ENCODE data around the gene GPR35. TPM values are rescaled to one million over a fixed set of nuclear protein-coding genes. Genes with fewer than 3 reads are reported as not detected.
A peak's percentile ranks its signal among the peaks of the same experiment; 100 is the strongest.
"Not testable (repeated sequence)": the region's sequence is repeated elsewhere in the genome, so short reads cannot be mapped to it uniquely, and the experiment has no call there.

Gene GPR35
- polyA plus RNA-seq, 2 donors: 2.1 to 3.1 TPM

GRCh38 chr2:240670950-240671349, 45.7 kb downstream of the GPR35 start:
- peaks cover 0 to 7% of the 10 kb centered on the region in 2 donors for H3K4me1 ChIP-seq (ENCODE audit: control insufficient read depth in 2 of 2, insufficient read depth in 2 of 2, low read length in 1 of 2)
- WGBS, 2 donors: 73 to 82% methylated on average over 4 of the region's 4 CpGs
- no peaks in the 10 kb centered on the region for H3K36me3 ChIP-seq (ENCODE audit: control insufficient read depth in 2 of 2, insufficient read depth in 2 of 2, low read length in 1 of 2)
- no peak overlapping the region for H3K4me3 ChIP-seq (ENCODE audit: low read depth in 1 of 2, low read length in 2 of 2)
- peaks cover 8 to 9% of the 10 kb centered on the region in 2 donors for H3K27me3 ChIP-seq (ENCODE audit: control insufficient read depth in 1 of 2, insufficient read depth in 2 of 2, low read length in 2 of 2)
- peaks cover 0 to 3% of the 10 kb centered on the region in 2 donors for H3K9me3 ChIP-seq (ENCODE audit: control insufficient read depth in 2 of 2, insufficient read depth in 1 of 2, low read depth in 1 of 2, low read length in 1 of 2)
- no peak overlapping the region for H3K27ac ChIP-seq (ENCODE audit: low read depth in 2 of 2, low read length in 1 of 2)

GRCh38 chr2:240672076-240672700, 46.9 kb downstream of the GPR35 start:
- Histone ChIP-seq H3K4me1 (ENCODE audit: control insufficient read depth in 2 of 2, insufficient read depth in 2 of 2, low read length in 1 of 2) (peaks cover 0 to 7% of the 10 kb centered on the region in 2 donors), H3K27me3 (ENCODE audit: control insufficient read depth in 1 of 2, insufficient read depth in 2 of 2, low read length in 2 of 2) (peaks cover 7 to 8% of the 10 kb centered on the region in 2 donors)

DNA sequence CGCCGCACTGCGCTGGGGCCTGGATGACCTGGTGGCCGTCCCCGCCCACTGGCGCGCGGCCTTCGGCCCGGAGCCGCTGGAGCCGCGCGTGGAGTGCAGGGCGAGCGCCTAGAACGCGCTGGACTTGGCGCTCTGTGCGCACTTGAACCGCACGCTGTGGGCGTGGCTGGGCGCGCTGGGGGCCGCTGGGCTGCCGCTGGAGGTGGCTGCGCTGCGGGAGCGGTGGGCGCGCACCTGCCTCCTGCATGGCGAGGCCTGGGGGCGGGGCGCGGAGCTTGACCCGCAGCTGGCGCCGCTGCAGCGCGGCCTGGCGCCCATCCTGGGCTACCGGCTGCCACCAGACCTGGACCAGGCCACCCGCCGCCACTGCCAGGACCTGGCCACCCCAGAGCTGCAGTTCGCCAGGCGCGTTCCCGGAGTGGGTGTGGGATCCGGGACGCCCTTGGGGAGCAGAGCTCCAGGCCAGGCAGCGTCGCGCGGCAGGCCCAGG, 47.5 kb downstream of the GPR35 start:
- H3K36me3 ChIP-seq (ENCODE audit: control insufficient read depth in 2 of 2, insufficient read depth in 2 of 2, low read length in 1 of 2): no peaks in the 10 kb centered on the region
- peaks cover 0 to 7% of the 10 kb centered on the region in 2 donors for H3K4me1 ChIP-seq (ENCODE audit: control insufficient read depth in 2 of 2, insufficient read depth in 2 of 2, low read length in 1 of 2)
- peaks cover 7 to 8% of the 10 kb centered on the region in 2 donors for H3K27me3 ChIP-seq (ENCODE audit: control insufficient read depth in 1 of 2, insufficient read depth in 2 of 2, low read length in 2 of 2)
- no peak overlapping the region for H3K27ac ChIP-seq (ENCODE audit: low read depth in 2 of 2, low read length in 1 of 2)
- WGBS, 2 donors: 3 to 8% methylated on average over 46 to 55 of the region's 55 CpGs
- peak overlapping the region in 1 of 2 donors; percentile 7 for H3K4me3 ChIP-seq (ENCODE audit: low read depth in 1 of 2, low read length in 2 of 2)
- H3K9me3 ChIP-seq (ENCODE audit: control insufficient read depth in 2 of 2, insufficient read depth in 1 of 2, low read depth in 1 of 2, low read length in 1 of 2): peaks cover 0 to 3% of the 10 kb centered on the region in 2 donors

More at GRCh38 chr2:240672076-240672700, 46.9 kb downstream of the GPR35 start:
- WGBS, 2 donors: 43 to 51% methylated on average over 46 of the region's 46 CpGs
- Histone ChIP-seq H3K27ac (ENCODE audit: low read depth in 2 of 2, low read length in 1 of 2) (no peak overlapping the region), H3K9me3 (ENCODE audit: control insufficient read depth in 2 of 2, insufficient read depth in 1 of 2, low read depth in 1 of 2, low read length in 1 of 2) (peaks cover 0 to 3% of the 10 kb centered on the region in 2 donors), H3K4me3 (ENCODE audit: low read depth in 1 of 2, low read length in 2 of 2) (no peak overlapping the region), H3K36me3 (ENCODE audit: control insufficient read depth in 2 of 2, insufficient read depth in 2 of 2, low read length in 1 of 2) (no peaks in the 10 kb centered on the region)

GRCh38 chr2:240674461-240675184, 49.3 kb downstream of the GPR35 start:
- not testable (repeated sequence) for H3K4me3 ChIP-seq (ENCODE audit: low read depth in 1 of 2, low read length in 2 of 2); H3K4me1 ChIP-seq (ENCODE audit: control insufficient read depth in 2 of 2, insufficient read depth in 2 of 2, low read length in 1 of 2); H3K36me3 ChIP-seq (ENCODE audit: control insufficient read depth in 2 of 2, insufficient read depth in 2 of 2, low read length in 1 of 2); H3K27me3 ChIP-seq (ENCODE audit: control insufficient read depth in 1 of 2, insufficient read depth in 2 of 2, low read length in 2 of 2); H3K27ac ChIP-seq (ENCODE audit: low read depth in 2 of 2, low read length in 1 of 2); H3K9me3 ChIP-seq (ENCODE audit: control insufficient read depth in 2 of 2, insufficient read depth in 1 of 2, low read depth in 1 of 2, low read length in 1 of 2)
- 17 to 28% methylated on average over 10 to 12 of the region's 16 CpGs for WGBS, 2 donors

- not testable (repeated sequence) for H3K27ac ChIP-seq (ENCODE audit: low read depth in 2 of 2, low read length in 1 of 2); H3K4me1 ChIP-seq (ENCODE audit: control insufficient read depth in 2 of 2, insufficient read depth in 2 of 2, low read length in 1 of 2); H3K36me3 ChIP-seq (ENCODE audit: control insufficient read depth in 2 of 2, insufficient read depth in 2 of 2, low read length in 1 of 2); H3K27me3 ChIP-seq (ENCODE audit: control insufficient read depth in 1 of 2, insufficient read depth in 2 of 2, low read length in 2 of 2); H3K4me3 ChIP-seq (ENCODE audit: low read depth in 1 of 2, low read length in 2 of 2); H3K9me3 ChIP-seq (ENCODE audit: control insufficient read depth in 2 of 2, insufficient read depth in 1 of 2, low read depth in 1 of 2, low read length in 1 of 2)
- WGBS, 2 donors: no CpG with 5 or more reads among the region's 24 CpGs
These were observed 50.1 kb downstream of the GPR35 start for GRCh38 chr2:240675345-240675744.

GRCh38 chr2:240678043-240678442, 52.8 kb downstream of the GPR35 start:
- H3K27ac ChIP-seq (ENCODE audit: low read depth in 2 of 2, low read length in 1 of 2); H3K9me3 ChIP-seq (ENCODE audit: control insufficient read depth in 2 of 2, insufficient read depth in 1 of 2, low read depth in 1 of 2, low read length in 1 of 2); H3K4me3 ChIP-seq (ENCODE audit: low read depth in 1 of 2, low read length in 2 of 2); H3K27me3 ChIP-seq (ENCODE audit: control insufficient read depth in 1 of 2, insufficient read depth in 2 of 2, low read length in 2 of 2); H3K36me3 ChIP-seq (ENCODE audit: control insufficient read depth in 2 of 2, insufficient read depth in 2 of 2, low read length in 1 of 2); H3K4me1 ChIP-seq (ENCODE audit: control insufficient read depth in 2 of 2, insufficient read depth in 2 of 2, low read length in 1 of 2): not testable (repeated sequence)
- 67 to 73% methylated on average over 3 to 6 of the region's 14 CpGs for WGBS, 2 donors

- not testable (repeated sequence) for H3K9me3 ChIP-seq (ENCODE audit: control insufficient read depth in 2 of 2, insufficient read depth in 1 of 2, low read depth in 1 of 2, low read length in 1 of 2); H3K36me3 ChIP-seq (ENCODE audit: control insufficient read depth in 2 of 2, insufficient read depth in 2 of 2, low read length in 1 of 2); H3K27ac ChIP-seq (ENCODE audit: low read depth in 2 of 2, low read length in 1 of 2); H3K4me1 ChIP-seq (ENCODE audit: control insufficient read depth in 2 of 2, insufficient read depth in 2 of 2, low read length in 1 of 2); H3K27me3 ChIP-seq (ENCODE audit: control insufficient read depth in 1 of 2, insufficient read depth in 2 of 2, low read length in 2 of 2); H3K4me3 ChIP-seq (ENCODE audit: low read depth in 1 of 2, low read length in 2 of 2)
- no CpG with 5 or more reads among the region's 19 CpGs for WGBS, 2 donors
These were observed 53.6 kb downstream of the GPR35 start for GRCh38 chr2:240678909-240679308.

- H3K36me3 ChIP-seq (ENCODE audit: control insufficient read depth in 2 of 2, insufficient read depth in 2 of 2, low read length in 1 of 2); H3K4me3 ChIP-seq (ENCODE audit: low read depth in 1 of 2, low read length in 2 of 2); H3K27me3 ChIP-seq (ENCODE audit: control insufficient read depth in 1 of 2, insufficient read depth in 2 of 2, low read length in 2 of 2); H3K9me3 ChIP-seq (ENCODE audit: control insufficient read depth in 2 of 2, insufficient read depth in 1 of 2, low read depth in 1 of 2, low read length in 1 of 2); H3K4me1 ChIP-seq (ENCODE audit: control insufficient read depth in 2 of 2, insufficient read depth in 2 of 2, low read length in 1 of 2); H3K27ac ChIP-seq (ENCODE audit: low read depth in 2 of 2, low read length in 1 of 2): not testable (repeated sequence)
- WGBS, 2 donors: 0 to 35% methylated on average over 1 to 2 of the region's 11 CpGs
These were observed 54.9 kb downstream of the GPR35 start for GRCh38 chr2:240680185-240680584.

Data from esophagus (tissue), 2 donors.